ENCODE measurements around the gene TSPAN14. TPM values are rescaled to one million over a fixed set of nuclear protein-coding genes. Genes with fewer than 3 reads are reported as not detected.
"Not testable (repeated sequence)": the region's sequence is repeated elsewhere in the genome, so short reads cannot be mapped to it uniquely, and the experiment has no call there.

The TSPAN14 gene
- total and polyA plus RNA-seq, 4 donors: 19.9 to 36.8 (median 27.3) TPM

DNA sequence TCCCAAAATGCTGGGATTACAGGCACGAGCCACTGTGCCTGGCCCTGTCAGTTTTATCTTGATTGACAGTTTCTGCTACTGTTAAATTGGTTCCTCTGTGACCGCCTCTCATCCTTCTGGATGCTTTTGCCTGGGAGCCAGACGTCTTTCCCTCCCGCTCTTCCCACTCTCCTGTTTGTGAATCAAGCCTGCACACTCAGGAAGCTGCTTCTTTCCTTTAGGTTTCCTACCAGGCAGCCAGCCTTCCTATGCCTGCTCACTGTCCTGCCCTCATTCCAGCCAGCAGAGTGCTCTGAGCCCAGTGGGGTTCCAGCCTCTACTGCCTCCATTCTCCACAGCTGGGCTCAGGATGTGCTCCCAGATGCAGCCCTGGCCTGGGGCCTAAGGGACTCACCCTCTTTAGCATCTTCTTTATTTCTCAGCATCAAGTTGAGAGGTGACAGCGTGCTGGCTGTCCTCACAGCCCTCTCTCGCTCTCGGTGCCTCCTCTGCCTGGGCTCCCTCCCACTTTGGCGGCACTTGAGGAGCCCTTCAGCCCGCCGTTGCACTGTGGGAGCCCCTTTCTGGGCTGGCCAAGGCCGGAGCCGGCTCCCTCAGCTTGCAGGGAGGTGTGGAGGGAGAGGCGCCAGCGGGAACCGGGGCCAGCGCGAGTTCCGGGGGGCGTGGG lies 88.7 kb downstream of the TSPAN14 start:
- Histone ChIP-seq H3K4me1 (ENCODE audit: control insufficient read depth in 4 of 4, insufficient read depth in 4 of 4, low read length in 3 of 4) (no peaks in the 10 kb centered on the region), H3K9ac (ENCODE audit: low read depth in 1 of 2, low read length in 2 of 2) (no peak overlapping the region), H3K36me3 (ENCODE audit: control insufficient read depth in 4 of 4, insufficient read depth in 3 of 4, low read depth in 1 of 4, low read length in 3 of 4) (no peaks in the 10 kb centered on the region), H3K27ac (ENCODE audit: low read depth in 1 of 2, low read length in 2 of 2) (no peak overlapping the region), H3K4me3 (ENCODE audit: low read depth in 1 of 3, low read length in 3 of 3) (no peak overlapping the region), H3K9me3 (ENCODE audit: control insufficient read depth in 4 of 4, low read length in 3 of 4) (no peaks in the 10 kb centered on the region), H3K27me3 (ENCODE audit: control insufficient read depth in 4 of 4, insufficient read depth in 4 of 4, low read length in 3 of 4) (no peaks in the 10 kb centered on the region)
- no peak for DNase-seq (ENCODE audit: low spot score)
- TF ChIP-seq, protein P1, sequence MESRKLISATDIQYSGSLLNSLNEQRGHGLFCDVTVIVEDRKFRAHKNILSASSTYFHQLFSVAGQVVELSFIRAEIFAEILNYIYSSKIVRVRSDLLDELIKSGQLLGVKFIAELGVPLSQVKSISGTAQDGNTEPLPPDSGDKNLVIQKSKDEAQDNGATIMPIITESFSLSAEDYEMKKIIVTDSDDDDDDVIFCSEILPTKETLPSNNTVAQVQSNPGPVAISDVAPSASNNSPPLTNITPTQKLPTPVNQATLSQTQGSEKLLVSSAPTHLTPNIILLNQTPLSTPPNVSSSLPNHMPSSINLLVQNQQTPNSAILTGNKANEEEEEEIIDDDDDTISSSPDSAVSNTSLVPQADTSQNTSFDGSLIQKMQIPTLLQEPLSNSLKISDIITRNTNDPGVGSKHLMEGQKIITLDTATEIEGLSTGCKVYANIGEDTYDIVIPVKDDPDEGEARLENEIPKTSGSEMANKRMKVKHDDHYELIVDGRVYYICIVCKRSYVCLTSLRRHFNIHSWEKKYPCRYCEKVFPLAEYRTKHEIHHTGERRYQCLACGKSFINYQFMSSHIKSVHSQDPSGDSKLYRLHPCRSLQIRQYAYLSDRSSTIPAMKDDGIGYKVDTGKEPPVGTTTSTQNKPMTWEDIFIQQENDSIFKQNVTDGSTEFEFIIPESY (IDR thresholded peaks at IDR 0.05): no peak
- TF ChIP-seq SP1 (IDR thresholded peaks at IDR 0.05) (no peak), NR2F2 (IDR thresholded peaks at IDR 0.05) (no peak), RXRA (IDR thresholded peaks at IDR 0.05) (no peak)
- TF ChIP-seq, protein P2, sequence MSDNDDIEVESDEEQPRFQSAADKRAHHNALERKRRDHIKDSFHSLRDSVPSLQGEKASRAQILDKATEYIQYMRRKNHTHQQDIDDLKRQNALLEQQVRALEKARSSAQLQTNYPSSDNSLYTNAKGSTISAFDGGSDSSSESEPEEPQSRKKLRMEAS (IDR thresholded peaks at IDR 0.05): no peak
- WGBS: 95% methylated on average over 19 of the region's 19 CpGs

DNA sequence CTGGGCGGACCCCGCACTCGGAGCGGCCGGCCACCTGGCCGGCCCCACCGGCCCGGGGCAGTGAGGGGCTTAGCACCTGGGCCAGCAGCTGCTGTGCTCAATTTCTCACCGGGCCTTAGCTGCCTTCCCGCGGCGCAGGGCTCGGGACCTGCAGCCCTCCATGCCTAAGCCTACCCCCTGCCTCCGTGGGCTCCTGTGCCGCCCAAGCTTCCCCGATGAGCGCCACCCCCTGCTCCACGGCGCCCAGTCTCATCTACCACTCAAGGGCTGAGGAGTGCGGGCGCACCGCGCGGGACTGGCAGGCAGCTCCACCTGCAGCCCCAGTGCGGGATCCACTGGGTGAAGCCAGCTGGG lies 89.2 kb downstream of the TSPAN14 start:
- H3K4me3 ChIP-seq (ENCODE audit: low read depth in 1 of 3, low read length in 3 of 3); H3K9me3 ChIP-seq (ENCODE audit: control insufficient read depth in 4 of 4, low read length in 3 of 4); H3K27ac ChIP-seq (ENCODE audit: low read depth in 1 of 2, low read length in 2 of 2); H3K36me3 ChIP-seq (ENCODE audit: control insufficient read depth in 4 of 4, insufficient read depth in 3 of 4, low read depth in 1 of 4, low read length in 3 of 4); DNase-seq (ENCODE audit: low spot score); H3K27me3 ChIP-seq (ENCODE audit: control insufficient read depth in 4 of 4, insufficient read depth in 4 of 4, low read length in 3 of 4); H3K9ac ChIP-seq (ENCODE audit: low read depth in 1 of 2, low read length in 2 of 2); H3K4me1 ChIP-seq (ENCODE audit: control insufficient read depth in 4 of 4, insufficient read depth in 4 of 4, low read length in 3 of 4): not testable (repeated sequence)
- WGBS: 97% methylated on average over 25 of the region's 25 CpGs

DNA sequence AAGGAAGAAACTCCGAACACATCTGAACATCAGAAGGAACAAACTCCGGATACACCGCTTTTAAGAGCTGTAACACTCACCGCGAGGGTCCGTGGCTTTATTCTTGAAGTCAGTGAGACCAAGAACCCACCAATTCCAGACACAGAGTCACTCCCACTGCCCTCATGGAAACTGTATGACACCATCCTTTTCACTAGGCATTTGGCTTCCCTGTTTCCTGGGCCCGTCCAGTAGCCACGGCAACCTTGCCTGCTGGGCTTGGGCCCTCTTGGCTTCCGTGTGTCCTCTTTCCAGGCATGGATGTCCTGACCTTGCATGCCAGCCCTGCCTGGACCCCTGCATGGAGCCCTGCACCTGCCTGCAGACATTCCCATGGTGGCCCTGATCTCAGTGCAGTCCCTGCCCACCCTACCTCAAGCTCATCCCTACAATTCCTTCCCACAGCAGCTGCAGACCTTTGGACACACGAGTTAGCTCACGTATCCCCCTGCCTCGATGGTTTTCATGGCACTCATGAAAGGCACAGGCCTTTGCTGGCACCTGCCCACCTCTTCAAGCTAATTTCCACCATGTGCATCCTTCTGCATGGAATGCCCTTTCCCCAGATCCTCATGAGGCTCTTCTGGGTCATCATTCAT lies 90.3 kb downstream of the TSPAN14 start:
- no peaks in the 10 kb centered on the region for H3K4me1 ChIP-seq (ENCODE audit: control insufficient read depth in 4 of 4, insufficient read depth in 4 of 4, low read length in 3 of 4)
- no peak overlapping the region for H3K27ac ChIP-seq (ENCODE audit: low read depth in 1 of 2, low read length in 2 of 2)
- no peaks in the 10 kb centered on the region for H3K9me3 ChIP-seq (ENCODE audit: control insufficient read depth in 4 of 4, low read length in 3 of 4)
- 89% methylated on average over 12 of the region's 12 CpGs for WGBS
- H3K9ac ChIP-seq (ENCODE audit: low read depth in 1 of 2, low read length in 2 of 2): no peak overlapping the region
- H3K4me3 ChIP-seq (ENCODE audit: low read depth in 1 of 3, low read length in 3 of 3): no peak overlapping the region
- H3K36me3 ChIP-seq (ENCODE audit: control insufficient read depth in 4 of 4, insufficient read depth in 3 of 4, low read depth in 1 of 4, low read length in 3 of 4): no peaks in the 10 kb centered on the region
- DNase-seq (ENCODE audit: low spot score): no peak
- no peaks in the 10 kb centered on the region for H3K27me3 ChIP-seq (ENCODE audit: control insufficient read depth in 4 of 4, insufficient read depth in 4 of 4, low read length in 3 of 4)
- no peak for TF ChIP-seq SP1 (IDR thresholded peaks at IDR 0.05)
- TF ChIP-seq HNF4G (IDR thresholded peaks at IDR 0.05): no peak
- TF ChIP-seq NR2F2 (IDR thresholded peaks at IDR 0.05): no peak
- TF ChIP-seq RAD21 (IDR thresholded peaks at IDR 0.05): no peak
- TF ChIP-seq, protein P3, sequence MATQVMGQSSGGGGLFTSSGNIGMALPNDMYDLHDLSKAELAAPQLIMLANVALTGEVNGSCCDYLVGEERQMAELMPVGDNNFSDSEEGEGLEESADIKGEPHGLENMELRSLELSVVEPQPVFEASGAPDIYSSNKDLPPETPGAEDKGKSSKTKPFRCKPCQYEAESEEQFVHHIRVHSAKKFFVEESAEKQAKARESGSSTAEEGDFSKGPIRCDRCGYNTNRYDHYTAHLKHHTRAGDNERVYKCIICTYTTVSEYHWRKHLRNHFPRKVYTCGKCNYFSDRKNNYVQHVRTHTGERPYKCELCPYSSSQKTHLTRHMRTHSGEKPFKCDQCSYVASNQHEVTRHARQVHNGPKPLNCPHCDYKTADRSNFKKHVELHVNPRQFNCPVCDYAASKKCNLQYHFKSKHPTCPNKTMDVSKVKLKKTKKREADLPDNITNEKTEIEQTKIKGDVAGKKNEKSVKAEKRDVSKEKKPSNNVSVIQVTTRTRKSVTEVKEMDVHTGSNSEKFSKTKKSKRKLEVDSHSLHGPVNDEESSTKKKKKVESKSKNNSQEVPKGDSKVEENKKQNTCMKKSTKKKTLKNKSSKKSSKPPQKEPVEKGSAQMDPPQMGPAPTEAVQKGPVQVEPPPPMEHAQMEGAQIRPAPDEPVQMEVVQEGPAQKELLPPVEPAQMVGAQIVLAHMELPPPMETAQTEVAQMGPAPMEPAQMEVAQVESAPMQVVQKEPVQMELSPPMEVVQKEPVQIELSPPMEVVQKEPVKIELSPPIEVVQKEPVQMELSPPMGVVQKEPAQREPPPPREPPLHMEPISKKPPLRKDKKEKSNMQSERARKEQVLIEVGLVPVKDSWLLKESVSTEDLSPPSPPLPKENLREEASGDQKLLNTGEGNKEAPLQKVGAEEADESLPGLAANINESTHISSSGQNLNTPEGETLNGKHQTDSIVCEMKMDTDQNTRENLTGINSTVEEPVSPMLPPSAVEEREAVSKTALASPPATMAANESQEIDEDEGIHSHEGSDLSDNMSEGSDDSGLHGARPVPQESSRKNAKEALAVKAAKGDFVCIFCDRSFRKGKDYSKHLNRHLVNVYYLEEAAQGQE (IDR thresholded peaks at IDR 0.05): no peak
- no peak for TF ChIP-seq EGR1 (IDR thresholded peaks at IDR 0.05; ENCODE audit: low read depth in 2 of 2)
- no peak for TF ChIP-seq RXRA (IDR thresholded peaks at IDR 0.05)
- TF ChIP-seq TAF1 (conservative IDR thresholded peaks at IDR 0.05): no peak
- TF ChIP-seq GABPA (IDR thresholded peaks at IDR 0.05 in 1 of 2, conservative IDR thresholded peaks at IDR 0.05 in 1 of 2): no peak
- TF ChIP-seq, protein P4, sequence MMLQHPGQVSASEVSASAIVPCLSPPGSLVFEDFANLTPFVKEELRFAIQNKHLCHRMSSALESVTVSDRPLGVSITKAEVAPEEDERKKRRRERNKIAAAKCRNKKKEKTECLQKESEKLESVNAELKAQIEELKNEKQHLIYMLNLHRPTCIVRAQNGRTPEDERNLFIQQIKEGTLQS (IDR thresholded peaks at IDR 0.05): no peak
- no peak for TF ChIP-seq YY1 (IDR thresholded peaks at IDR 0.05)
- TF ChIP-seq, protein P1 (IDR thresholded peaks at IDR 0.05): no peak
- TF ChIP-seq, protein P5, sequence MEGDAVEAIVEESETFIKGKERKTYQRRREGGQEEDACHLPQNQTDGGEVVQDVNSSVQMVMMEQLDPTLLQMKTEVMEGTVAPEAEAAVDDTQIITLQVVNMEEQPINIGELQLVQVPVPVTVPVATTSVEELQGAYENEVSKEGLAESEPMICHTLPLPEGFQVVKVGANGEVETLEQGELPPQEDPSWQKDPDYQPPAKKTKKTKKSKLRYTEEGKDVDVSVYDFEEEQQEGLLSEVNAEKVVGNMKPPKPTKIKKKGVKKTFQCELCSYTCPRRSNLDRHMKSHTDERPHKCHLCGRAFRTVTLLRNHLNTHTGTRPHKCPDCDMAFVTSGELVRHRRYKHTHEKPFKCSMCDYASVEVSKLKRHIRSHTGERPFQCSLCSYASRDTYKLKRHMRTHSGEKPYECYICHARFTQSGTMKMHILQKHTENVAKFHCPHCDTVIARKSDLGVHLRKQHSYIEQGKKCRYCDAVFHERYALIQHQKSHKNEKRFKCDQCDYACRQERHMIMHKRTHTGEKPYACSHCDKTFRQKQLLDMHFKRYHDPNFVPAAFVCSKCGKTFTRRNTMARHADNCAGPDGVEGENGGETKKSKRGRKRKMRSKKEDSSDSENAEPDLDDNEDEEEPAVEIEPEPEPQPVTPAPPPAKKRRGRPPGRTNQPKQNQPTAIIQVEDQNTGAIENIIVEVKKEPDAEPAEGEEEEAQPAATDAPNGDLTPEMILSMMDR (IDR thresholded peaks at IDR 0.05; ENCODE audit: low read depth, low read length, missing input control): no peak
- TF ChIP-seq, protein P2 (IDR thresholded peaks at IDR 0.05): no peak
- TF ChIP-seq FOXA2 (IDR thresholded peaks at IDR 0.05): no peak
- no peak for TF ChIP-seq HNF4A (conservative IDR thresholded peaks at IDR 0.05)
